NCI-H2107 treated with DMSO at 0.1 percent for 48 hours (cell line): ENCODE data around the gene MEA1.
"Not testable (repeated sequence)": the region's sequence is repeated elsewhere in the genome, so short reads cannot be mapped to it uniquely, and the experiment has no call there.

Experiments
- DNase-seq: peaks from one replicate; lab custom pipeline; 2025; ENCODE audit not compliant: unreplicated experiment; lab: John Stamatoyannopoulos, UW

The MEA1 gene

GRCh38 chr6:43013097-43013842, 476 bp downstream of the MEA1 start:
- no peak for DNase-seq

- no peak for DNase-seq
Observed at GRCh38 chr6:43012364-43012763, 1.4 kb downstream of the MEA1 start.

- no peak for DNase-seq
Observed at GRCh38 chr6:43011207-43011606, 2.5 kb downstream of the MEA1 start.

GRCh38 chr6:43009124-43009523, 4.6 kb downstream of the MEA1 start:
- DNase-seq: no peak

- no peak for DNase-seq
Observed at GRCh38 chr6:43007126-43007525, 6.6 kb downstream of the MEA1 start.

GRCh38 chr6:43006251-43006650, 7.5 kb downstream of the MEA1 start:
- DNase-seq: no peak

GRCh38 chr6:43005844-43006243, 7.9 kb downstream of the MEA1 start:
- DNase-seq: no peak

- no peak for DNase-seq
Observed at GRCh38 chr6:43001843-43002242, 11.9 kb downstream of the MEA1 start.

GRCh38 chr6:42998205-42998604, 15.5 kb downstream of the MEA1 start:
- DNase-seq: not testable (repeated sequence)

GRCh38 chr6:42996513-42996912, 17.2 kb downstream of the MEA1 start:
- DNase-seq: no peak

- no peak for DNase-seq
Observed at GRCh38 chr6:42993445-42993844, 20.3 kb downstream of the MEA1 start.

- no peak for DNase-seq
Observed at GRCh38 chr6:42989923-42990322, 23.8 kb downstream of the MEA1 start.

- no peak for DNase-seq
Observed at GRCh38 chr6:42988486-42989020, 25.2 kb downstream of the MEA1 start.

GRCh38 chr6:42987533-42988451, 26.0 kb downstream of the MEA1 start:
- no peak for DNase-seq

- DNase-seq: no peak
Observed at GRCh38 chr6:42984924-42985475, 28.7 kb downstream of the MEA1 start.

- DNase-seq: peak; percentile 95
Observed at GRCh38 chr6:42984001-42984923, 29.5 kb downstream of the MEA1 start, which contains the start of gene PPP2R5D. PPP2R5D (plus strand) TSS chr6:42984570; CDS start chr6:42984678, 108 bp downstream.

GRCh38 chr6:42981836-42982235, 31.9 kb downstream of the MEA1 start:
- no peak for DNase-seq

- no peak for DNase-seq
Observed at GRCh38 chr6:42979523-42980177, 34.1 kb downstream of the MEA1 start.

GRCh38 chr6:42978839-42979522, 34.8 kb downstream of the MEA1 start, which contains the start of gene PEX6:
PEX6 (minus strand) TSS chr6:42979181; CDS start chr6:42979150, 31 bp downstream.
- DNase-seq: peak; percentile 23
